GM19240 (cell line): ENCODE data around the gene CDA.

Experiments used
- DNase-seq: peaks from one replicate; pipeline ENCODE4 v3.0.0; 2011; ENCODE audit warnings: low spot score; ENCODE audit not compliant: insufficient read length

Gene CDA

GRCh38 chr1:20588634-20589225 is at the start of gene CDA:
TSS of gene CDA (plus strand) at chr1:20589097. CDS start at chr1:20589130, 33 bp downstream.
- no peak for DNase-seq

GRCh38 chr1:20540281-20540680 is 48.6 kb upstream of the CDA start:
- DNase-seq: no peak

GRCh38 chr1:20546637-20547036 is 42.3 kb upstream of the CDA start:
- no peak for DNase-seq

GRCh38 chr1:20551161-20551560 is 37.7 kb upstream of the CDA start:
- DNase-seq: no peak

- DNase-seq: no peak
Measured at GRCh38 chr1:20551945-20552727, 36.8 kb upstream of the CDA start, which contains the start of gene FAM43B. TSS of gene FAM43B (plus strand) at chr1:20552573. CDS start at chr1:20552974, 401 bp downstream.

- no peak for DNase-seq
Measured at GRCh38 chr1:20552728-20553445, 36.0 kb upstream of the CDA start.

- DNase-seq: no peak
Measured at GRCh38 chr1:20555025-20555757, 33.7 kb upstream of the CDA start.

GRCh38 chr1:20555758-20556120 is 33.2 kb upstream of the CDA start:
- DNase-seq: no peak

- no peak for DNase-seq
Measured at GRCh38 chr1:20558191-20558590, 30.7 kb upstream of the CDA start.

GRCh38 chr1:20560966-20561365 is 27.9 kb upstream of the CDA start:
- no peak for DNase-seq

- no peak for DNase-seq
Measured at GRCh38 chr1:20565234-20565633, 23.7 kb upstream of the CDA start.

- DNase-seq: no peak
Measured at GRCh38 chr1:20569523-20570098, 19.3 kb upstream of the CDA start.

GRCh38 chr1:20571427-20571826 is 17.5 kb upstream of the CDA start:
- no peak for DNase-seq

- no peak for DNase-seq
Measured at GRCh38 chr1:20573987-20574386, 14.9 kb upstream of the CDA start.

- peak; percentile 84 for DNase-seq
Measured at GRCh38 chr1:20574686-20575540, 14.0 kb upstream of the CDA start.

GRCh38 chr1:20575541-20576336 is 13.2 kb upstream of the CDA start:
- no peak for DNase-seq

GRCh38 chr1:20578062-20578461 is 10.8 kb upstream of the CDA start:
- DNase-seq: no peak

GRCh38 chr1:20578721-20579395 is 10.0 kb upstream of the CDA start:
- DNase-seq: no peak

- DNase-seq: no peak
Measured at GRCh38 chr1:20584890-20585289, 4.0 kb upstream of the CDA start.
